Measurements from ENCODE around the gene SPRY2. TPM values are rescaled to one million over a fixed set of nuclear protein-coding genes. Genes with fewer than 3 reads are reported as not detected.

SPRY2 gene
- polyA plus RNA-seq, 1 donor from 2014 or later, result 6.0 TPM

Small RNA genes lying within 50 kb of the gene (small RNA-seq; reads per million reads assigned to genes)
- 0.58 to 3.6 (median 0.76) reads per million in 3 experiments for gene RNU6-61P
